Gastrocnemius medialis (tissue), 4 donors: ENCODE measurements around the gene PLCB2.

ENCODE experiments used
- CTCF ChIP-seq, 5 experiments: fragments of 450-650 bp in 3 of 5; fragments of 200-600 bp in 2 of 5; sonication (generic) in 2 of 5; IDR thresholded peaks in 4 of 5; conservative IDR thresholded peaks in 1 of 5; 1 replicate in 4 of 5; 2 replicates in 1 of 5; pipeline ENCODE4 v1.5.1; 2016 to 2019; ENCODE audit warnings: antibody characterized with exemption in 5 of 5, mild to moderate bottlenecking in 3 of 5, moderate library complexity in 3 of 5
- POLR2A ChIP-seq, 2 donors: fragments of 450-650 bp; IDR thresholded peaks; one replicate each; pipeline ENCODE4 v1.6.1; 2017; ENCODE audit warnings: antibody characterized with exemption in 2 of 2, mild to moderate bottlenecking in 2 of 2, moderate library complexity in 2 of 2

DNA sequence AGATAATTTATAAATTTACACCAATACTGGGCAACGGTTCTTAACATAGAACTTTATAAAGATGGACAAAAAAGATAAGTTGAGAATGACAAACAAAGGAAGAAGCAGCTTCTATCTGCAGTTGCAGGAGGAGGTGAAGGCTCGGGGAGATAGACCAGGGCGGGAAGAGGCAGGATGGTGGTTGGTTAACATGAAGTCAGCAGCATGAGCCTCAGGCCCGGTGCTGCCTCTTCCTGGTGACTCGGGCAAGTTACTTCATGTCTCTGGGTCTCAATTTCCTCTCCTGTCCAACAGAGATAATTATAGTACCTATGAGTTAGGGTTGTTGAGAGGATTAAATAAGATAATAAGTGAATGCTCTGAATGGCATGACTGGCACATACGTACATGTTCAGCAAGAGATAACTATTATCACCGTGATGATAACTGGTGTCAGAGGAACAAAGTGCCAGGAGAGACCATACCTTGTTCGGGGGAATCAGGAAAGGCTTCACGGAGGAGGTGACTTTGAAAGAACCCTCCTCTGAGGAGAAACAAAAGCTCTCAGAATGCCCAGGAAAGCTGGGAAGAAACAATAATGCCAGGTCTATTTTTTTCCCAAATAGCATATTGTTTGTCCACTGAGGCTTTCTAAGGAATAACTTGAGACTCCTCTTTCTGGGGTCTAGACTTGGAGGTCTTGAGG, 64.5 kb downstream of the PLCB2 start:
- TF ChIP-seq CTCF (IDR thresholded peaks at IDR 0.05 in 4 of 5, conservative IDR thresholded peaks at IDR 0.05 in 1 of 5) (no peak), POLR2A (IDR thresholded peaks at IDR 0.05) (no peak)
